Stimulated activated naive B cell treated with anti-CD40 and anti-IgM and Interleukin-4, amounts not matched to agents 10 μg/mL and 1 μg/mL and 100 μg/mL, for 72 hours (primary cell): ENCODE data around the gene TPO.
"Not testable (repeated sequence)": the region's sequence is repeated elsewhere in the genome, so short reads cannot be mapped to it uniquely, and the experiment has no call there.

ENCODE experiments used
- ATAC-seq, 2 donors: fragments of 150-1000 bp; cut with Tn5 transposase; replicated peaks; 2 replicates each; pipeline ENCODE4 v1.10.0; 2021; ENCODE audit warnings: moderate library complexity in 1 of 2
- DNase-seq: peaks from one replicate; pipeline ENCODE4 v3.0.0; 2021
- H3K27ac Mint-ChIP-seq: one replicate; pipeline ENCODE4 v1.8.0; 2022; ENCODE audit warnings: mild to moderate bottlenecking, mixed read lengths
- H3K27me3 Mint-ChIP-seq, 2 donors: one replicate each; pipeline ENCODE4 v1.8.0; 2022; ENCODE audit warnings: mixed read lengths in 2 of 2
- H3K36me3 Mint-ChIP-seq, 2 donors: one replicate each; pipeline ENCODE4 v1.8.0; 2022; ENCODE audit warnings: mixed read lengths in 2 of 2, mild to moderate bottlenecking in 1 of 2
- H3K4me1 Mint-ChIP-seq, 2 donors: one replicate each; pipeline ENCODE4 v1.8.0; 2022; ENCODE audit warnings: mixed read lengths in 2 of 2, mild to moderate bottlenecking in 1 of 2
- H3K4me3 Mint-ChIP-seq, 2 donors: one replicate each; pipeline ENCODE4 v1.8.0; 2022; ENCODE audit warnings: mild to moderate bottlenecking in 2 of 2, mixed read lengths in 2 of 2, moderate library complexity in 1 of 2
- H3K9me3 Mint-ChIP-seq, 2 donors: one replicate each; pipeline ENCODE4 v1.8.0; 2022; ENCODE audit warnings: mixed read lengths in 2 of 2, mild to moderate bottlenecking in 1 of 2

Gene TPO

DNA sequence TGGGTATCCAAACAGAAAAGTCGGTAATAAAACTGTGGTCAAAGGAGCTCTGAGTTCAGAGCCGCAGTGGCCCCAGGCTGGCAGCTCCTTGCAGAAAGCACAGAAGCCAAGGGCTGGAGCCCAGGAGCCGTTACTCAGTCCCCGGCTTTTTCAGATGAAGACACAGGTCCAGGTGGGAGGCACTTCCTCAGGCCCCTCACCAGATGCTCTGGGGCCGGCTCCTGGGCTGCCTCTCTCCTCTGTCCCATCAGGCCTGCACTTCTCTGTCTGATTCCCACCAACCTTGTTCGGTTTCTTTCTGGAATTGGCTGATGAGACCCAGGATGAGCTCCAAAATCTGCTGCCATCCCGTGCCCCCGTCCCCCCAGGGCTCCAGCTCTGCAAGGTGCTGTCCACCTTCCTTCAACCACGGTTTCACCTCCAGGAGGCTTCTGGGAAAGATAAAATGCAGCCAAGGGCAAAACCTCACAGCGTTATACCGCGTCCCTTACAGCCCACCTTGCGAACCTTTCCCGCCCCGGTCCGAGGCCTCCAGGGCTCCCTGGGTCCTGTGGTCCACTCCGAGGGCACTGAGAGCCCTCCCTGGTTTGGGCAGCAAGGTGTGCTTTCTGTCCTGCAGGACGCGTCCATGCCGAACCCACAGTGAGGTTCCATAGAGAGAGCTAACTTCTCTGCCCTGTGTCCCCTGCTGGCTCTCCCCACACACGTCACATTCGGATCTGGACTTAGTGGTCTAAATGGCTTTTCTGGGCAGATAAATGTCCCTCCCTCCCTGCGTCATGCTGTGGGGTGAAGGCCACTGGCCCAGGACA, 102.9 kb downstream of the TPO start:
- Mint-ChIP-seq H3K9me3 (no peaks in the 10 kb centered on the region), H3K27ac (peak overlapping the region; percentile 51), H3K4me3 (no peak overlapping the region), H3K36me3 (no peaks in the 10 kb centered on the region), H3K27me3 (peaks cover 3 to 16% of the 10 kb centered on the region in 2 donors), H3K4me1 (peaks cover 17 to 24% of the 10 kb centered on the region in 2 donors)
- DNase-seq: no peak
- no peak for ATAC-seq

DNA sequence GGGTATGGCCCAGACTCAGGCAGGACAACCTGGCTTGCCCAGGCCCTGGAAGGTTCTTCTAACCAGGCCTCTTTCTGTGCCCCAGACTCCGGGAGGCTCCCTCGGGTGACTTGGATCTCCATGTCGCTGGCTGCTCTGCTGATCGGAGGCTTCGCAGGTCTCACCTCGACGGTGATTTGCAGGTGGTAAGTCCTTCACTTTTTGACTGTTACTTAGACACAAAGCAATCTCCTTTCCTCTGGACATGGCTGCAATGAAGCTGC, 103.5 kb downstream of the TPO start:
- H3K36me3 Mint-ChIP-seq: no peaks in the 10 kb centered on the region
- no peaks in the 10 kb centered on the region for H3K9me3 Mint-ChIP-seq
- no peak for ATAC-seq
- no peak overlapping the region for H3K27ac Mint-ChIP-seq
- no peak overlapping the region for H3K4me3 Mint-ChIP-seq
- H3K4me1 Mint-ChIP-seq: peaks cover 17 to 24% of the 10 kb centered on the region in 2 donors
- DNase-seq: no peak
- peaks cover under 1 to 12% of the 10 kb centered on the region in 2 donors for H3K27me3 Mint-ChIP-seq

DNA sequence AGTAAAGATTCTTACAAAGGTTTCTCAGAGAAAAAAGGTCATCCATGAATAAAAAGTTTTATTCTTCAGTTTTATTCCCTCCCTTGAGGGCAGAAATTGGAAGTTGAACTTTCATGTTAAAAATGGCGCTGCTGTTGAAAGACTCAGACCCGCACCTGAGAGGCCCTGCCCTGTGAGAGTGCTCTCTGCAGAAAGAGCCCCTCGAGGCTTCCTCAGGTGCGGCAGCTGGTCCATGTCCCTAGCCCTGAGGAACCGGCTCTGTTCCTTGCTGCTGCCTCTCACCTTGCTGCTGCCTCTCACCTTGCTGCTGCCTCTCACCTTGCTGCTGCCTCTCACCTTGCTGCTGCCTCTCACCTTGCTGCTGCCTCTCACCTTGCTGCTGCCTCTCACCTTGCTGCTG, 104.0 kb downstream of the TPO start:
- not testable (repeated sequence) for H3K4me3 Mint-ChIP-seq, H3K27me3 Mint-ChIP-seq, DNase-seq, H3K36me3 Mint-ChIP-seq, ATAC-seq, H3K9me3 Mint-ChIP-seq
- Mint-ChIP-seq H3K27ac (peak overlapping the region; percentile 37), H3K4me1 (peaks cover 17 to 24% of the 10 kb centered on the region in 2 donors)

DNA sequence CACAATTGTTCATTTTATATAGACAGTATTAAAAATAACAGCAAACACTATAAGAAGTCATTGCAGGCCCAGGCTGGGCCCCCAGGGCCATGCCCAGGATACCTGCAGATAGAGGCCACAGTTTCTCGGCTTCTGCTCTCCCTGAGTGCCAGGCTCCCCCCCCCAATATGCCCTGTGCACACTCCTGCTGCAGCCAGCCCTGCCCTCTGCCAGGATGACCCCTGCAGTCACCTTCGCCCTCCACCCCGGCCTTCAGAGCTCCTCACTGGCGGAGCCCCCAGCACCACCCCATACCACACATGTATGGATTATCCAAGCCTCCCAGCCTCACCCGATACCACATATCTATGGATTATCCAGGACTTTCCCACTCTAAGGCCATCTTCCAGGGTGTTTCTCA, 104.5 kb downstream of the TPO start:
- H3K4me1 Mint-ChIP-seq: peaks cover 17 to 24% of the 10 kb centered on the region in 2 donors
- no peak overlapping the region for H3K4me3 Mint-ChIP-seq
- DNase-seq (no peak), ATAC-seq (no peak)
- no peaks in the 10 kb centered on the region for H3K36me3 Mint-ChIP-seq
- H3K9me3 Mint-ChIP-seq: no peaks in the 10 kb centered on the region
- H3K27me3 Mint-ChIP-seq: peaks cover 0 to 1% of the 10 kb centered on the region in 2 donors
- no peak overlapping the region for H3K27ac Mint-ChIP-seq

DNA sequence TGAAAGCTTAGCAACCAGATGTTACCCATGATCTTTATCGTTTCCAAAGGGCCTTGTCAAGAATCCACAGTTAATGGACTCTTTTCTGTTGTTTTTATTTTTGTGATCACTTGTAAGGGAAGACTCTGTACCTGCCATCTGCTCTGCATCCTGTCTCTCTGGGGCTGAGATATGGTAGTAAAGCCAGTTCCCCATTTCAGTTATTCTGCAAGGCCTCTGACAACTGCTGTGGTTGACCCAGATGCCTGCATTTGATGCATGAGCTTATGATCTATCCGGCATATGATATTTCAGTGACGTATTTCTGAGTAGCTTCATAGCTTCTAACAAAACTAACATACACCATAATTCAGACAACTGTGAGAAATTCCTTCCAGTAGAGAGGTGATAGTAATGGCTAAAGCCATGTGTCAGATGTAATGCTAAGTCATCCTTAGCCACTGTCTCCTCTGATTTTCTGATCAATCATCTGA, 105.1 kb downstream of the TPO start:
- peak; percentile 93 for ATAC-seq
- Mint-ChIP-seq H3K36me3 (no peaks in the 10 kb centered on the region), H3K27me3 (no peaks in the 10 kb centered on the region), H3K4me1 (peaks cover 17 to 24% of the 10 kb centered on the region in 2 donors), H3K9me3 (no peaks in the 10 kb centered on the region), H3K4me3 (no peak overlapping the region), H3K27ac (no peak overlapping the region)
- no peak for DNase-seq

DNA sequence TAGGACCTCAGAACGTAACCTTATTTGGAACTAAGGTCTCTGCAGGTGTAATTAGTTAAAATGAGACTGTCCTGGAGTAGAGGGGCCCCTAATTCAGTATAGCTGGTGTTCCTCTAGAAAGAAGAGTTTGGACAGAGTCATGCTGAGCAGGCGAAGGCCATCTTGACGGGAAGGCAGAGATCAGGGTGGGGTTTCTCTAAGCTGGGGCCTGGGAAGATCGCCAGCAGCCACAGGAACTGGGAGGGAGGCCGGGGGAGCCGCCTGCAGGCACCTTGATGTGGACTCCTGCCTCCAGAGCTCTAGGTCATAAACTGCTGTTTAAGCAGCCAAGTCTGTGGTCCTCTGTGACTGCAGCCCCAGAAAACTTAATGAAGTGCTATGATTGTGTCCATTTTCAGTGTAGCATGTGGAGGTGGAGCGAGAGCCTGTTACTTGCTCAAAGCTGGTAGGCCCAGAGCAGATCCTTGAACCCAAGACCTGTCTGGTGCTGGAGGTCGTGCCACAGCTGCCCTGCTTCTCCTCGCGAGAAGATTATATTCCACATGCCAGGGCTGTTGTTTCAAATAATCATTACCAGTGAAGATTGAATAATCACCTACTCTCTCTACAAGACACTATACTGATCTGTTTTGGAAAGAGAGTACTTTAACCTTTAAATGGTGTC, 105.7 kb downstream of the TPO start:
- DNase-seq (no peak), ATAC-seq (no peak)
- Mint-ChIP-seq H3K27me3 (no peaks in the 10 kb centered on the region), H3K27ac (no peak overlapping the region), H3K4me1 (peaks cover 17 to 24% of the 10 kb centered on the region in 2 donors), H3K9me3 (peaks cover 0 to 2% of the 10 kb centered on the region in 2 donors), H3K36me3 (no peaks in the 10 kb centered on the region), H3K4me3 (no peak overlapping the region)

DNA sequence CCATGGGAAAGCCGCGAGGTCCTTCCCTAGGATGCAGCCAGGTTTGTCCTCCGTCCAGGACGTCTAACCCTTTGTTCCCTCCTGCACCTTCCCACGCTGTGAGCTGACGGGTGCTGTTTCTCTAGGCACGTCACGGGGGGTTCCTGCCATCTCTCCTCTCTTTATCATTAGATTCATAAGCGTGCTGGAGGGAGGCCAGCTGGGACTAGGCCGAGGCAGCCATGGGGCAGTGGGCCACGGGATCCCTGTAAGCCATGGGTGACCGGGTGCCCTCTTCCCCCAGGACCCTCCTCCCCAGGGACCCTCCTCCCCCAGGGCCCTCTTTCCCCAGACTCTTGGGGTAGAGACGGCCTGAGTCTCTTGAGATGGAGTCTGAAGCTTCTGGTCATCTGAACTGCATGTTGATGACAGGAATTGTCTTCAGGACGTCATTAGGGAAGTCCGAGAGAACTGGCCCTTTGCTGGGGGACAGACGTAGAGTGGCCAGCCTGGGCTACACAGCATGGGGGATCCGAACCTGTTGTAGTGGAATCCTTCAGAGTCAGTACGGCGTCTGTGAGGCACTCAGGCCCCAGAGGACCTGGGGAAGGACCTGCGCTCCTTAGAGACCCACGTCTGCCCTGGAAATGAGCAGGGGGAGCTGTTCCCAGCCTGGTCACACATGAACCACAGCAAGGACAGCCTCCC, 108.1 kb downstream of the TPO start:
- DNase-seq: no peak
- H3K27me3 Mint-ChIP-seq: peaks cover 6 to 17% of the 10 kb centered on the region in 2 donors
- peaks cover 17 to 24% of the 10 kb centered on the region in 2 donors for H3K4me1 Mint-ChIP-seq

DNA sequence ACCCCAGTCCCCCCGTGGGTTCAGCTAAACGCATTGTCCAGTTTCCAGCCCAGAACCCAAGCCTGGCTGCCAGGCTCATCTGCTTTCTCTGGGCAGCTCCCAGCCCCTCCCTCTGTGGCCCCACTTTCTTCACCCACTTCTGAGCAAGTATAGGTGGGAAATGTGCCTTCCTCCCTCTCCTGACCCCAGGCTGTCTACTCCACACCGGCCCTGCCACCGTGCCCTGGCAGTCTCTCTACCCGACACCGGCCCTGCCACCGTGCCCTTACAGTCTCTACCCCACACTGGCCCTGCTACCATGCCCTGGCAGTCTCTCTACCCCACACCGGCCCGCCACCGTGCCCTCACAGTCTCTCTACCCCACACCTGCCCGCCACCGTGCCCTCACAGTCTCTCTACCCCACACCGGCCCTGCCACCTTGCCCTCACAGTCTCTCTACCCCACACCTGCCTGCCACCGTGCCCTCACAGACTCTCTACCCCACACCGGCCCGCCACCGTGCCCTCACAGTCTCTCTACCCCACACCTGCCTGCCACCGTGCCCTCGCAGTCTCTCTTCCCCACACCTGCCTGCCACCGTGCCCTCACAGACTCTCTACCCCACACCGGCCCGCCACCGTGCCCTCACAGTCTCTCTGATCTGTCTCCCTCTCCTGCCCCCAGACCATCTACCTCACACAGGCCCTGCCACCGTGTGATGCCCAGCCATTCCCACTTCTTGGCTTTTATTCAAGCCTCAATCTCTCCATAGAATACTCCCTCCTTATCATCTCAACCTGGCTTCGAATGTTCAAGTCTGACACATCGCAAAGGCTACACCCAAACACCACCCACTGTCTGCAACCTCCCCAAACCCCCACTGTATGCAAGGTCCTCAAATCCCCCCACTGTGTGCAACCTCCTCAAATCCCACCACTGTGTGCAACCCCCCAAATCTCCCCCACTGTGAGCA, 108.9 kb downstream of the TPO start:
- no peak overlapping the region for H3K4me3 Mint-ChIP-seq
- H3K4me1 Mint-ChIP-seq: peaks cover 17 to 24% of the 10 kb centered on the region in 2 donors
- peaks cover 0 to 4% of the 10 kb centered on the region in 2 donors for H3K9me3 Mint-ChIP-seq
- ATAC-seq (no peak), DNase-seq (no peak)
- H3K36me3 Mint-ChIP-seq: no peaks in the 10 kb centered on the region
- no peak overlapping the region for H3K27ac Mint-ChIP-seq
- H3K27me3 Mint-ChIP-seq: peaks cover 14 to 22% of the 10 kb centered on the region in 2 donors

More for the DNA sequence above, 108.1 kb downstream of the TPO start:
- peaks cover 0 to 4% of the 10 kb centered on the region in 2 donors for H3K9me3 Mint-ChIP-seq
- H3K36me3 Mint-ChIP-seq: no peaks in the 10 kb centered on the region
- H3K27ac Mint-ChIP-seq: peak overlapping the region; percentile 59
- H3K4me3 Mint-ChIP-seq: no peak overlapping the region
- no peak for ATAC-seq

DNA sequence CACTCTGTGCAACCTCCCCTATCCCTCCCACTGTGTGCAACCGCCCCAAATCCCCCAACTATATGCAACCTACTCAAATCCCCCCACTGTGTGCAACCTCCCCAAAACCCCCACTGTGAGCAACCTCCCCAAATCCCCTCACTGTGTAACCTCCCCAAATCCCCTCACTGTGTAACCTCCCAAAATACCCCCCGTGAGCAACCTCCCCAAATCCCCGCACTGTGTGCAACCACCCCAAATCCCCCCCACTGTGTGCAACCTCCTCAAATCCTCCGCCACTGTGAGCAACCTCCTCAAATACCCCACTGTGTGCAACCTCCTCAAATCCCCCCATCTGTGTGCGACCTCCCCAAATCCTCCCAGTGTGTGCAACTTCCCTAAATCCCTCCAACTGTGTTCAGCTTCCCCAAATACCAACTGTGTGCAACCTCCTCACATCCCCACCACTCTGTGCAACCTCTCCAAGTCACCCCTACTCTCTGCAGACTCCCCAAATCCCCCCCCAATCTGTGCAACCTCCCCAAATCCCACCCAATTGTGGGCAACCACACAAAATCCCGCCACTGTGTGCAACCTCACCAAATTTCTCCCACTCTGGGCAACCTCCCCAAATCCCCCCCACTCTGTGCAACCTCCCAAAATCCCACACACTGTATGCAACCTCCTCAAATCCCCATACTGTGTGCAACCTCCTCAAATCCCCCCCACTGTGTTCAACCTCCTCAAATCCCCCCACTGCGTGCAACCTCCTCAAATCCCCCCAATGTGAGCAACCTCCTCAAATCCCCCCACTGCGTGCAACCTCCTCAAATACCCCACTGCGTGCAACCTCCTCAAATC, 114.1 kb downstream of the TPO start:
- ATAC-seq (peak in 1 of 2 donors; percentile 33), DNase-seq (no peak)
- H3K4me1 Mint-ChIP-seq: no peaks in the 10 kb centered on the region
- no peaks in the 10 kb centered on the region for H3K36me3 Mint-ChIP-seq
- H3K4me3 Mint-ChIP-seq: no peak overlapping the region
- no peak overlapping the region for H3K27ac Mint-ChIP-seq
- peaks cover 2 to 29% of the 10 kb centered on the region in 2 donors for H3K9me3 Mint-ChIP-seq
- H3K27me3 Mint-ChIP-seq: peaks cover 46 to 49% of the 10 kb centered on the region in 2 donors

DNA sequence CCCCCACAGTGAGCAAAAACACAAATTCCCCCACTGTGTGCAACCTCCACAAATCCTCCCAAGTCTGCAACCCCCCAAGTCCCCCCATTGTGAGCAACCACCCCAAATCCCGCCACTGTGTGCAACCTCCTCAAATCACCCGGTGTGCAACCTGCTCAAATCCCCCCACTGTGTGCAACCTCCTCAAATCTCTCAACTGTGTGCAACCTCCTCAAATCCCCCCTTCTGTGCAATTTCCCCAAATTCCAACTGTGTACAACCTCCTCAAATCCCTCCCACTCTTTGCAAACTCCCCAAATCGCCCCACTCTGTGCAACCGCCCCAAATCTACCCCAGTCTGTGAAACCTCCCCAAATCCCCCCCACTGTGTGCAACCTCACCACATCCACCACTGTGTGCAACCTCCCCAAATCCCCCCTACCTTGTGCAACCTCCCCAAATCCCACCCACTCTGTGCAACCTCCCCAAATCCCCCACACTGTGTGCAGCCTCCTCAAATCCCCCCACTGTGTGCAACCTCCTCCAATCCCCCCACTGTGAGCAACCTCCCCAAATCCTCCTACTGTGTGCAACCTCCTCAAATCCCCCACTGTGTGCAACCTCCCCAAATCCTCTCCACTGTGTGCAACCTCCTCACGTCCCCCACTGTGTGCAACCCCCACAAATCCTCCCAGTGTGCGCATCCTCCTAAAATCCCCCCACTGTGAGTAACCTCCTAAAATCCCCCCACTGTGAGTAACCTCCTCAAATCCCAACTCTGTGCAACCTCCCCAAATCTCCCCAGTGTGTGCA, 115.2 kb downstream of the TPO start:
- ATAC-seq (no peak), DNase-seq (no peak)
- Mint-ChIP-seq H3K27ac (no peak overlapping the region), H3K4me3 (no peak overlapping the region), H3K36me3 (no peaks in the 10 kb centered on the region), H3K4me1 (no peaks in the 10 kb centered on the region), H3K9me3 (peaks cover 2 to 29% of the 10 kb centered on the region in 2 donors), H3K27me3 (peaks cover 49 to 51% of the 10 kb centered on the region in 2 donors)

DNA sequence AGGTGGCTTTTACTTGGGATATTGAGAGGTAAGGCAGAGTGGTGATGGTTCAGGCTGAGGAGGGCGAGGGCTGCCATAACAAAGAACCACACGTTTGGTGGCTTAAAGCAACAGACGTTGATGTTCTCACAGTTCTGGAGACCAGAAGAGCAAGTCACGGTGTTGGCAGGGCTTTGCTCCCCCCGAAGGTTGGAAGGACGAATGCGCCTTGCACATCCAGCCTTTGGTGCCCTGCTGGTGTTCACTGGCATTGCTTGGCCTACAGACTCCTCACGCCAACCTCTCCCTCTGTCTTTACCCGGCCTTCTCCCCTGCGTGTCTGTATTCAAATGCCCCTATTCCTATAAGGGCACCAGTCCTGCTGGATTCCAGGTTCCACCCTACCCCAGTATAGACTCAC, 125.4 kb downstream of the TPO start:
- H3K4me1 Mint-ChIP-seq: no peaks in the 10 kb centered on the region
- H3K4me3 Mint-ChIP-seq: no peak overlapping the region
- no peak for DNase-seq
- peak; percentile 61 to 70 for ATAC-seq
- peaks cover 3 to 9% of the 10 kb centered on the region in 2 donors for H3K9me3 Mint-ChIP-seq
- no peak overlapping the region for H3K27ac Mint-ChIP-seq
- H3K27me3 Mint-ChIP-seq: peaks cover 44 to 47% of the 10 kb centered on the region in 2 donors
- no peaks in the 10 kb centered on the region for H3K36me3 Mint-ChIP-seq

DNA sequence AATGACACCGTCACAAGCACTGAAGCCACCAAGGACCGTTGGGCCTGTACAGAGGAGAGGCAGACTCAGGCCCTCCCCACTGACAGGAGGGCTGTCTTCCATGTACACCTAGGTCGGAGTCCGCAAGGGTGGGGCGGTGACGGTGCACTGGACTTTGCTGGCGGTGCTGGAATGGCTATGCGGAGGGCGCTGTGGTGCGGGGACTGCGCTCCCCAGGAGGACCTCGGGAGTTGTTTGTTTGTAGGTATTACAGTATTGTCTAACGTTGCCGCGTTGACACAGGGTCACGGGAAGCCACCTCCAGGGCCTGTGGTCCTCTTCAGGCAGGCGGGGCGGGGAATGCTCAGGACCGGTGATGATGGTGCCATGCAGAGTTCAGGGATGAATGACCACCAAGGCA, 126.2 kb downstream of the TPO start:
- DNase-seq (no peak), ATAC-seq (no peak)
- Mint-ChIP-seq H3K4me1 (no peaks in the 10 kb centered on the region), H3K27me3 (peaks cover 37 to 42% of the 10 kb centered on the region in 2 donors), H3K9me3 (peaks cover 3 to 5% of the 10 kb centered on the region in 2 donors), H3K36me3 (no peaks in the 10 kb centered on the region), H3K27ac (no peak overlapping the region), H3K4me3 (no peak overlapping the region)
